GM12878 (cell line): Measurements from ENCODE around the gene MMEL1. TPM values are rescaled to one million over a fixed set of nuclear protein-coding genes. Genes with fewer than 3 reads are reported as not detected.

Experiments used
- ATAC-seq: fragments of 200-7000 bp; cut with Tn5 transposase; 3 replicates; pipeline ENCODE4 v1.9.1; 2020; ENCODE audit warnings: mild to moderate bottlenecking, moderate library complexity
- BruUV-seq: library from RNA; stranded (reverse); fragments of 400-500 nt; replicated peaks from 2 replicates; lab custom pipeline; 2021; lab: Mats Ljungman, UMichigan
- CTCF ChIA-PET: fragments of 300-600 bp; sonication (Branson Sonifier 250); formaldehyde crosslinking; extraction: SDS; loops from one replicate; lab custom pipeline; 2021; ENCODE audit warnings: inconsistent platforms; lab: Yijun Ruan, JAX
- POLR2A ChIA-PET: fragments of 350-600 bp; formaldehyde crosslinking; extraction: SDS; loops from one replicate; lab custom pipeline; 2021; ENCODE audit warnings: inconsistent platforms; lab: Charles Lee
- RAD21 ChIA-PET: fragments of 300-600 bp; sonication (Branson Sonifier 250); formaldehyde crosslinking; loops from one replicate; lab custom pipeline; 2023; ENCODE audit warnings: antibody characterized with exemption; ENCODE audit not compliant: unreplicated experiment; lab: Charles Lee
- SMC1A ChIA-PET: fragments of 300-600 bp; sonication (Branson Sonifier 250); formaldehyde crosslinking; loops from one replicate; lab custom pipeline; 2023; ENCODE audit not compliant: unreplicated experiment, uncharacterized antibody; lab: Charles Lee
- DNase-seq: peaks from one replicate; pipeline ENCODE4 v3.0.0-alpha.2; 2011; ENCODE audit warnings: low read depth, low spot score
- FAIRE-seq: peaks from 3 replicates; lab custom pipeline; 2011; peaks lifted over from hg19 to GRCh38; lab: Jason Lieb, UNC
- H2AFZ ChIP-seq: 2 replicates; pipeline ENCODE4 v1.6.0; 2011; ENCODE audit warnings: low read depth, low read length, control low read depth; ENCODE audit not compliant: control insufficient read depth
- H3K27ac ChIP-seq: 2 replicates; pipeline ENCODE4 v1.5.1; 2011; ENCODE audit warnings: control low read depth; ENCODE audit not compliant: control insufficient read depth, insufficient read depth
- H3K27me3 ChIP-seq, 2 experiments: replicated peaks in 1 of 2; 2 replicates each; pipeline versions ENCODE4 v1.6.0 to v1.6.1; 2011; ENCODE audit warnings: low read length in 1 of 2; ENCODE audit not compliant: control insufficient read depth in 2 of 2, insufficient read depth in 2 of 2
- H3K36me3 ChIP-seq, 2 experiments: 2 replicates each; pipeline ENCODE4 v1.5.1; 2011; ENCODE audit warnings: low read length in 1 of 2; ENCODE audit not compliant: control insufficient read depth in 2 of 2, insufficient read depth in 2 of 2
- H3K4me1 ChIP-seq: 2 replicates; pipeline ENCODE4 v1.6.1; 2011; ENCODE audit warnings: mild to moderate bottlenecking, low read length, moderate library complexity, mixed read lengths; ENCODE audit not compliant: control insufficient read depth, insufficient read depth
- H3K4me2 ChIP-seq: 2 replicates; pipeline ENCODE4 v1.6.0; 2011; ENCODE audit warnings: control low read depth; ENCODE audit not compliant: control insufficient read depth, insufficient read depth
- H3K4me3 ChIP-seq: fragments of 200-600 bp; sonication (generic); 2 replicates; pipeline ENCODE4 v1.5.1; 2016
- H3K79me2 ChIP-seq: 2 replicates; pipeline ENCODE4 v1.6.0; 2011; ENCODE audit warnings: low read length; ENCODE audit not compliant: control insufficient read depth, insufficient read depth
- H3K9ac ChIP-seq: 2 replicates; pipeline ENCODE4 v1.8.0; 2011; ENCODE audit warnings: low read length, control low read depth, mixed read lengths; ENCODE audit not compliant: control insufficient read depth, insufficient read depth
- H3K9me3 ChIP-seq: replicated peaks from 3 replicates; pipeline ENCODE4 v1.5.1; 2011; ENCODE audit warnings: mild to moderate bottlenecking, low read length; ENCODE audit not compliant: control insufficient read depth, insufficient read depth
- H4K20me1 ChIP-seq: 2 replicates; pipeline ENCODE4 v1.6.0; 2011; ENCODE audit not compliant: control insufficient read depth, insufficient read depth
- CREB1 ChIP-seq: IDR thresholded peaks from 2 replicates; pipeline ENCODE4 v1.6.1; 2012; ENCODE audit warnings: low read depth, mild to moderate bottlenecking, inconsistent platforms
- MTA2 ChIP-seq: fragments of 450-650 bp; IDR thresholded peaks from 2 replicates; pipeline ENCODE4 v1.6.1; 2016; ENCODE audit warnings: low read depth, mild to moderate bottlenecking, moderate library complexity
- POLR2A ChIP-seq: IDR thresholded peaks from 2 replicates; pipeline ENCODE4 v1.6.1; 2011; ENCODE audit warnings: low read depth, mild to moderate bottlenecking, low read length
- SUPT20H ChIP-seq: IDR thresholded peaks from 2 replicates; pipeline ENCODE4 v1.6.1; 2011; ENCODE audit warnings: low read depth, mild to moderate bottlenecking, low read length, moderate library complexity, borderline replicate concordance; ENCODE audit not compliant: control insufficient read depth
- WGBS: methylation state at CpG from one replicate; pipeline ENCODE4 v1.1.6; 2016; ENCODE audit warnings: low lambda C conversion rate; ENCODE audit not compliant: insufficient replicate concordance, insufficient coverage; ENCODE audit errors: missing lambda C conversion rate; 5-methylcytosine and 5-hydroxymethylcytosine counted together
- in situ Hi-C: fragments of 300-500 bp; cut with MboI; formaldehyde crosslinking; loops from 9 replicates; pipeline ENCODE4 v1.14.3; 2018; ENCODE audit warnings: mixed read lengths
- intact Hi-C: fragments of 100-400 bp; cut with micrococcal nuclease; formaldehyde crosslinking; loops from one replicate; pipeline ENCODE4 v1.14.2; 2022; ENCODE audit not compliant: unreplicated experiment
- polyA plus RNA-seq, 11 experiments: library from polyadenylated mRNA; depleted of rRNA in 4 of 11; unstranded in 6 of 11; stranded (reverse) in 5 of 11; fragments of >200 nt; fragmentation: Nextera tagmentation in 4 of 11; fragmentation: Illumina TruSeq in 1 of 11; extraction: Ambion mirVana in 4 of 11; extraction: Trizol in 1 of 11; gene quantifications; 1 replicate in 1 of 11; 2 replicates in 10 of 11; pipeline versions ENCODE4 v1.2.1 to v1.2.3, GENCODE V29; 2011 to 2016; ENCODE audit warnings: inconsistent platforms in 2 of 11, missing spikeins in 2 of 11, low read depth in 1 of 11
- total RNA-seq, 4 experiments: library from RNA; depleted of rRNA in 3 of 4; stranded (reverse); fragments of >200 nt in 3 of 4; fragmentation: Illumina TruSeq in 1 of 4; extraction: Trizol in 1 of 4; gene quantifications; 2 replicates each; pipeline versions ENCODE4 v1.2.1 to v1.2.3, GENCODE V29; 2013 to 2021

MMEL1 gene
- total and polyA plus RNA-seq, 10 of the 15 experiments (the other 5 are each of a cell fraction or from before 2014, with no cell fraction given) = 0.11 TPM; not detected in 9

- RAD21 ChIA-PET = no interaction called here
- in situ Hi-C loops = no loop called here
- Histone ChIP-seq H3K27me3 (no peaks in the 10 kb centered on the region), H3K27ac (no peak overlapping the region), H3K4me1 (no peaks in the 10 kb centered on the region), H3K9me3 (no peaks in the 10 kb centered on the region; the same call in 2 of the 3 replicates), H4K20me1 (no peaks in the 10 kb centered on the region), H3K4me2 (no peak overlapping the region), H3K4me3 (no peak overlapping the region), H2AFZ (no peak overlapping the region), H3K9ac (no peak overlapping the region), H3K79me2 (no peaks in the 10 kb centered on the region), H3K36me3 (no peaks in the 10 kb centered on the region; a peak in 1 of 4 replicates)
- no peak for DNase-seq
- CTCF ChIA-PET = no interaction called here
- intact Hi-C loops = no loop called here
- no peak for ATAC-seq
- TF ChIP-seq POLR2A (peak; percentile 15; the same call in 1 of the 2 replicates), SUPT20H (no peak)
- no peak for FAIRE-seq
- WGBS = 56% methylated on average over 15 of the region's 16 CpGs
- BruUV-seq = no TSS peak
- SMC1A ChIA-PET = no interaction called here
- POLR2A ChIA-PET = no interaction called here
These were observed 65.6 kb downstream of the MMEL1 start for GRCh38 chr1:2567083-2567679.

- H3K9me3 ChIP-seq = no peaks in the 10 kb centered on the region; the same call in 2 of the 3 replicates
- no peaks in the 10 kb centered on the region for H3K79me2 ChIP-seq
- ATAC-seq (no peak), DNase-seq (no peak), FAIRE-seq (no peak)
- ChIA-PET RAD21 (no interaction called here), POLR2A (interaction anchor here (0.5 kb wide), 1 partner anchor 56 kb away, joined by 3 read pairs; no protein-coding TSS in a partner anchor), CTCF (no interaction called here), SMC1A (no interaction called here)
- in situ Hi-C loops (no loop called here), intact Hi-C loops (no loop called here)
- H3K4me3 ChIP-seq = no peak overlapping the region
- no peak overlapping the region for H3K27ac ChIP-seq
- no peaks in the 10 kb centered on the region for H3K27me3 ChIP-seq
- no peak overlapping the region for H3K4me2 ChIP-seq
- no peaks in the 10 kb centered on the region for H3K4me1 ChIP-seq
- BruUV-seq = no TSS peak
- H2AFZ ChIP-seq = no peak overlapping the region
- no peak overlapping the region for H3K9ac ChIP-seq
- 80% methylated on average over 34 of the region's 34 CpGs for WGBS
- no peaks in the 10 kb centered on the region for H4K20me1 ChIP-seq
- no peak for TF ChIP-seq CREB1
- no peak for TF ChIP-seq MTA2
- 0 out of 2 replicates have a peak, but pooled peaks have one; percentile 35 for TF ChIP-seq POLR2A
- no peaks in the 10 kb centered on the region; a peak in 1 of 4 replicates for H3K36me3 ChIP-seq
These were observed 66.4 kb downstream of the MMEL1 start for GRCh38 chr1:2566101-2567045.
